PFSK-1 (cell line): Measurements from ENCODE around the gene PSMB7.

ENCODE experiments used
- FOXP2 ChIP-seq: optimal IDR thresholded peaks from 2 replicates; pipeline ENCODE3; 2011; ENCODE audit warnings: borderline replicate concordance, control low read depth, inconsistent platforms; ENCODE audit not compliant: insufficient read depth; ENCODE audit errors: extremely low read length, extremely low read depth
- POLR2AphosphoS5 ChIP-seq: IDR thresholded peaks from 2 replicates; pipeline ENCODE4 v1.6.1; 2012; ENCODE audit warnings: low read depth, mild to moderate bottlenecking, control low read depth, low read length, moderate library complexity
- SIN3A ChIP-seq: IDR thresholded peaks from 2 replicates; pipeline ENCODE4 v1.6.1; 2012; ENCODE audit warnings: mild to moderate bottlenecking, low read length, moderate library complexity, borderline replicate concordance; ENCODE audit not compliant: insufficient read depth
- TAF1 ChIP-seq: IDR thresholded peaks from 2 replicates; pipeline ENCODE4 v1.6.1; 2012; ENCODE audit warnings: low read length, control low read depth, borderline replicate concordance; ENCODE audit not compliant: insufficient read depth
- TF ChIP-seq, protein P1 (sequence below), 2 experiments: IDR thresholded peaks; 2 replicates each; pipeline versions ENCODE4 v1.6.1 to v1.8.0; 2011 to 2012; ENCODE audit warnings: low read depth in 2 of 2, low read length in 2 of 2, control low read depth in 1 of 2, inconsistent platforms in 1 of 2, mild to moderate bottlenecking in 1 of 2, moderate library complexity in 1 of 2; ENCODE audit not compliant: insufficient read depth in 1 of 2

Gene PSMB7

DNA sequence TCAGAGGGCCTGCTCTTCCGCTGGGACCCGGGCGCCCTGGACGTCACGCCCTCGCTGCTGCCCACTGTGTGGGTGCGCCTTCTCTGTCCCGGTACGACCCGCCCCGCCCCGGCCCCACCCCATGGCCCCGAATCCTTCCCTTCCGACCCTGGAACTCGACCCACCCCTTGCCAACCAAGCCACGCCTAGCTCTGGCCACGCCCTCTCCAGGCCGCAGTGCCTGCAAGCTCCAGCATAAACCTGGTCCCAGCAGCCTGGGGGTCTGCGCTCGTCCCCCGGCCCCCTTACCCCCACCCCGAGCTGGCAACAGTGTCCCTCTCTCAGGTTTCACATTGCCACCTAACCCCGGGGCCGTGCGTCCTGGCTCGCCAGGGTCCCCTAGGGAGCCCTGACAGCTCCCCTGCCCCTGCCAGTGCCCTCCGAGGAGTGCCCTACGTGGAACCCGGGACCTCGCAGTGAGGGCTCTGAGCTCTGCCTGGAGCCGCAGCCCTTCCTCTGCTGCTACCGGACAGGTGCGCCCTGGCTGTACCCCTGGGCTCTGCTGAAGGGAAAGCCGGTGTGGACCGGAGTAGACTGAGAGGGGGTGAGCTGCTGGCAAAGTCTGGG, 38.4 kb upstream of the PSMB7 start:
- TF ChIP-seq SIN3A (no peak), POLR2AphosphoS5 (no peak), FOXP2 (no peak), TAF1 (no peak)
- TF ChIP-seq, protein P1, sequence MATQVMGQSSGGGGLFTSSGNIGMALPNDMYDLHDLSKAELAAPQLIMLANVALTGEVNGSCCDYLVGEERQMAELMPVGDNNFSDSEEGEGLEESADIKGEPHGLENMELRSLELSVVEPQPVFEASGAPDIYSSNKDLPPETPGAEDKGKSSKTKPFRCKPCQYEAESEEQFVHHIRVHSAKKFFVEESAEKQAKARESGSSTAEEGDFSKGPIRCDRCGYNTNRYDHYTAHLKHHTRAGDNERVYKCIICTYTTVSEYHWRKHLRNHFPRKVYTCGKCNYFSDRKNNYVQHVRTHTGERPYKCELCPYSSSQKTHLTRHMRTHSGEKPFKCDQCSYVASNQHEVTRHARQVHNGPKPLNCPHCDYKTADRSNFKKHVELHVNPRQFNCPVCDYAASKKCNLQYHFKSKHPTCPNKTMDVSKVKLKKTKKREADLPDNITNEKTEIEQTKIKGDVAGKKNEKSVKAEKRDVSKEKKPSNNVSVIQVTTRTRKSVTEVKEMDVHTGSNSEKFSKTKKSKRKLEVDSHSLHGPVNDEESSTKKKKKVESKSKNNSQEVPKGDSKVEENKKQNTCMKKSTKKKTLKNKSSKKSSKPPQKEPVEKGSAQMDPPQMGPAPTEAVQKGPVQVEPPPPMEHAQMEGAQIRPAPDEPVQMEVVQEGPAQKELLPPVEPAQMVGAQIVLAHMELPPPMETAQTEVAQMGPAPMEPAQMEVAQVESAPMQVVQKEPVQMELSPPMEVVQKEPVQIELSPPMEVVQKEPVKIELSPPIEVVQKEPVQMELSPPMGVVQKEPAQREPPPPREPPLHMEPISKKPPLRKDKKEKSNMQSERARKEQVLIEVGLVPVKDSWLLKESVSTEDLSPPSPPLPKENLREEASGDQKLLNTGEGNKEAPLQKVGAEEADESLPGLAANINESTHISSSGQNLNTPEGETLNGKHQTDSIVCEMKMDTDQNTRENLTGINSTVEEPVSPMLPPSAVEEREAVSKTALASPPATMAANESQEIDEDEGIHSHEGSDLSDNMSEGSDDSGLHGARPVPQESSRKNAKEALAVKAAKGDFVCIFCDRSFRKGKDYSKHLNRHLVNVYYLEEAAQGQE (IDR thresholded peaks at IDR 0.05; ENCODE audit: insufficient read depth in 1 of 2, low read depth in 2 of 2, low read length in 2 of 2): no peak

DNA sequence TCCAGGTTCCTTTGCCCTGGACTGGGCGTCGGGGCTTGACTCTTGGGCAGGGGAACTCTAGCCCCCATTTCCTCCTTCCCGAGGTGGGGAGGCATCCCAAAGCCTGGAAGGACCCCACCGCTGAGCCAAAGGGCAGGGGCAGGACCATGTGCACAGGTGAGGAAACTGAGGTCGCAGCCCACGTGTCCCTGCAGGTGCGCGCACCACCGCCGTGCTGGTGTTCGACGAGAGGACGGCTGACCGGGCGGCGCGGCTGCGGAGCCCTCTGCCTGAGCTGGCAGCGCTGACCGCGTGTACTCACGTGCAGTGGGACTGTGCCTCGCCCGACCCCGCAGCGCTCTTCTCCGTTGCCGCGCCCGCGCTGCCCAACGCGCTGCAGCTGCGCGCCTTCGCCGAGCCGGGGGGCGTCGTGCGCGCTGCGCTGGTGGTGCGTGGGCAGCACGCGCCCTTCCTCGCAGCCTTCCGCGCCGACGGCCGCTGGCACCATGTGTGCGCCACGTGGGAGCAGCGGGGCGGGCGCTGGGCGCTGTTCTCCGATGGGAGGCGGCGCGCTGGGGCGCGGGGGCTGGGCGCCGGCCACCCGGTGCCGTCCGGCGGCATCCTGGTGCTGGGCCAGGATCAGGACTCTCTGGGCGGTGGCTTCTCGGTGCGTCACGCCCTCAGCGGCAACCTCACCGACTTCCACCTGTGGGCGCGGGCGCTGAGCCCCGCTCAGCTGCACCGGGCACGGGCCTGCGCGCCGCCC, 37.8 kb upstream of the PSMB7 start:
- TF ChIP-seq POLR2AphosphoS5: no peak
- TF ChIP-seq, protein P1 (IDR thresholded peaks at IDR 0.05; ENCODE audit: insufficient read depth in 1 of 2, low read depth in 2 of 2, low read length in 2 of 2): no peak
- TF ChIP-seq SIN3A: no peak
- no peak for TF ChIP-seq FOXP2
- no peak for TF ChIP-seq TAF1

DNA sequence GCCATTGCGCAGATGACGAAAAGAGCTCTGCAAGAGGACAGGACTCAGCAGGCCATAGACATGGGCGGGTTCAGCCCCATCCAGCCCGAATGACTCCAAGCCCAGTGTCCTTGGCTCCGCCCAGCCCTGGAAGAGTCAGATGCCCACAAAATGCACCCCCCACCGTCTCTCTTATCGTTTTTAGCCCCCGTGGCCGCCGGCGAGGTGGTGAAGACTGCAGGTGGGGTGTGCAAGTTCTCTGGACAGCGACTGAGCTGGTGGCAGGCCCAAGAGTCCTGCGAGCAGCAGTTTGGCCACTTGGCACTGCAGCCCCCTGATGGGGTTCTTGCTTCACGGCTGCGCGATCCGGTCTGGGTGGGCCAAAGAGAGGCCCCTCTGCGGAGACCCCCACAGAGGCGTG, 37.1 kb upstream of the PSMB7 start:
- TF ChIP-seq SIN3A: no peak
- TF ChIP-seq POLR2AphosphoS5: no peak
- TF ChIP-seq, protein P1 (IDR thresholded peaks at IDR 0.05; ENCODE audit: insufficient read depth in 1 of 2, low read depth in 2 of 2, low read length in 2 of 2): no peak
- TF ChIP-seq FOXP2: no peak
- TF ChIP-seq TAF1: no peak

DNA sequence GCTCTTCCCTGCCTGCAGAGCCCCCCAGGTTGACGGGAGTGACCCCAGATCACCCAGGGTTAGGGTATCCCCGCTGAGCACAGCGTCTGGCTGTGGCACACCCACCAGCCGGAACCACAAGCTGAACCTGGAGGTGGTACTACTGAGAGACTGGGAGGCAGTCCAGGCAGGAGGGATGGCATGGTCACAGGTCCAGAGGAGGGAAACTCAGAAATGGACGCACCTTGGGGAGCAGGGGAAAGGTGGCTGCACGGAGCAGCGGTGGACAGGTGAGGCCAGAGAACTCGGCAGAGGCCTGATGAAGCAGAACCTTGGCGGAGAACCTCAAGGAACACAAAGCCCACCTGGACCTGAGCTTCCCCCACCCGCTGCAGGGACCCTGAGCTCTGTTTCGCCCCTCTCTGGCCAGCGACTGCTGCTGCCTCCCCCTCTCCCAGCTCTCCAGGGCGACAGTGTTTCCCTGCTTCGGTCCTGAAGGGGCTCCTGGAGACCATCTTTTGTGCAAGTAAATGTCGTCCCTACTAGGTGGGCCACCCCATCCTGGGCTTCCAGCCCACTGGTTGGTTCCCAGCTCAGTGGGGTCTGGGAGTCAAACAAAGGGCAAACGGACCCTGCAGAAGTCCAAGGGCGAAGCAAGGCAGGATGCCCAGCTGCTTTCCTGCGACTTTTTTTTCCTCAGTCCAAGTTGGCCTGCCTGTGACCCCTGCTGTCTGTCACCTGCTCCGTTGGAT, 35.9 kb upstream of the PSMB7 start:
- TF ChIP-seq POLR2AphosphoS5: no peak
- no peak for TF ChIP-seq TAF1

DNA sequence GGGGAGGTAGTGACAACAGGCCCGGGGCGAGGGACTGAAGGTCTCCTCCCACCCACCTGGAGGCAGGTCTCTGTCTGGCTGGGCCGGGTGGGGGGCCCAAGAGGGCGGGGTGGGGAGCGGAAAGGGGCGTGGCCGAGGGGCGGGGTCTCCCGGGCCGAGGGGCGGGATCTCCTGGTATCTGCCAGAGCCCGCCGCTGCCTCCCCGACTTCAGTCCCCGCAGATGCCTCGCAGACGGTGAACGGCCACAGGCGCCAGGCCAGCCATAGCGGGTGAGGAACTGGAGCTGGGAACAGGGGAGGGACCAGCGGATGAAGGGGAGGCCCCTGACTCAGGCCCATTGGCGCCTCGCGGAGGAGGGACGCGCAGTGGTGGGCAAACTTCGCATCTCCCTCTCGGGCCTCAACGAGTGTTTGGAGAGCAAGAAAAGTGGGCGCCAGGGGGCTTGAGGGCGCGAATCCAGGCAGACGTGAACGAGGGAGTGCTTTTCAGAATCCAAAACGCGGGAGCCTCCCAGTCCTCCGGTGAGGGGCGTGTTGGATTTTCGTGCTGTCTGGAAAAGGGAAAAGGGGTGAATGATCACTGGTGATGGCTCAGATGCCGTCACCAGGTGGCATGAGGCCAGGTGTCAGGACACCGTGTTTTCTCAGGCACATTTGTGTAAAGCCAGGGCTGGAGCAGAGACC, 35.1 kb upstream of the PSMB7 start, which contains the start of gene ADGRD2:
ADGRD2 (plus strand) TSS at position 211 of the 684 bp plus-strand sequence. CDS start 1,216 bp downstream, outside the sequence.
- no peak for TF ChIP-seq SIN3A
- no peak for TF ChIP-seq FOXP2
- TF ChIP-seq TAF1: no peak
- TF ChIP-seq, protein P1 (IDR thresholded peaks at IDR 0.05; ENCODE audit: insufficient read depth in 1 of 2, low read depth in 2 of 2, low read length in 2 of 2): no peak
- no peak for TF ChIP-seq POLR2AphosphoS5
